KOPT-K1 (cell line): ENCODE results near the gene ITGA11.

Source experiments
- H3K27ac ChIP-seq: fragments of 200-600 bp; sonication (generic); 2 replicates; pipeline ENCODE4 v1.5.1; 2016; ENCODE audit warnings: antibody characterized with exemption, mild to moderate bottlenecking, low read depth, low read length; ENCODE audit not compliant: poor library complexity, severe bottlenecking
- H3K36me3 ChIP-seq: fragments of 200-600 bp; sonication (generic); 2 replicates; pipeline ENCODE4 v1.5.1; 2017; ENCODE audit warnings: antibody characterized with exemption, mild to moderate bottlenecking, low read length, moderate library complexity; ENCODE audit not compliant: insufficient read depth
- H3K9me3 ChIP-seq: fragments of 200-600 bp; sonication (generic); 2 replicates; pipeline ENCODE4 v1.5.1; 2017; ENCODE audit warnings: antibody characterized with exemption, low read length, mild to moderate bottlenecking; ENCODE audit not compliant: insufficient read depth, poor library complexity, severe bottlenecking

Gene ITGA11

GRCh38 chr15:68264282-68264681 is 167.7 kb downstream of the ITGA11 start:
- Histone ChIP-seq H3K36me3 (no peaks in the 10 kb centered on the region), H3K27ac (no peak overlapping the region), H3K9me3 (no peaks in the 10 kb centered on the region)

GRCh38 chr15:68262514-68263356 is 169.2 kb downstream of the ITGA11 start:
- Histone ChIP-seq H3K36me3 (no peaks in the 10 kb centered on the region), H3K27ac (no peak overlapping the region)

GRCh38 chr15:68261980-68262379 is 170.0 kb downstream of the ITGA11 start:
- Histone ChIP-seq H3K9me3 (no peaks in the 10 kb centered on the region), H3K27ac (no peak overlapping the region), H3K36me3 (no peaks in the 10 kb centered on the region)

More at GRCh38 chr15:68262514-68263356, 169.2 kb downstream of the ITGA11 start:
- H3K9me3 ChIP-seq: no peaks in the 10 kb centered on the region

DNA sequence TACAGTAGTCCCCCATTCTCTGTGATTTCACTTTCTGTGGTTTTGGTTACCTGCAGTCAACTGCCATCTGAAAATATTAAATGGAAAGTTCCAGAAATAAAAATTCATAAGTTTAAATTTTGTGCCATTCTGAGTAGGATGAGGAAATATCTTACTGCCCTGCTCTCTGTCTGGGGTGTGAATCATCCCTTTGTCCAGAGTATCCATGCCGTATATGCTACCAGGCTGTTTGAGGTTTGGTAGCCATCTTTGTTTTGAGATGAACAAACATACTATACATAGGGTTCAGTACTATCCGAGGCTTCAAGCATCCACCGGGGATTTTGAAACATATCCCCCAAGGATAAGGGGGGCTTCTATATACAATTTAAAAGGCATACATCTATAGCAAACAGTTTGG is 170.7 kb downstream of the ITGA11 start:
- no peak overlapping the region for H3K27ac ChIP-seq
- no peaks in the 10 kb centered on the region for H3K9me3 ChIP-seq
- H3K36me3 ChIP-seq: no peaks in the 10 kb centered on the region

GRCh38 chr15:68259883-68260282 is 172.1 kb downstream of the ITGA11 start:
- Histone ChIP-seq H3K9me3 (no peaks in the 10 kb centered on the region), H3K36me3 (no peaks in the 10 kb centered on the region)

DNA sequence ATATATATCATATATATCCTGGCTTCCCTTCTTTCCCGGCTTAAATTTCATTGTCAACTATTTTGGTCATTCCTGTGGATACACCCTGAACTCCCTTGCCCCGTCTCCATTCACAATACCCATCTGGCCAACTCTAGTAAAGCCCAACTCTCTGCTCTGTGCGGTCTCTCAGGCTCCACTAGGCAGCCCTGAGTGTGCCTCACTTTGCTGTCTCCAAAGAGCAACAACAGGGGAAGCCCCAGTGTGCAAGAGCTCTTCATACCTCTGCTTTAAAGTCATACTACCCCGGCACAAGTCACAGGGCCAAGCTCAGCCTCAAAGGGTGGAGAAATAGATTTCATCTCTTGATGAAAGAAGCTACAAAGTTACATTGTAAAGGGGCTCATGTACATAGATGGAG is 173.3 kb downstream of the ITGA11 start:
- Histone ChIP-seq H3K9me3 (no peaks in the 10 kb centered on the region), H3K36me3 (no peaks in the 10 kb centered on the region), H3K27ac (no peak overlapping the region)

More at GRCh38 chr15:68259883-68260282, 172.1 kb downstream of the ITGA11 start:
- H3K27ac ChIP-seq: no peak overlapping the region

DNA sequence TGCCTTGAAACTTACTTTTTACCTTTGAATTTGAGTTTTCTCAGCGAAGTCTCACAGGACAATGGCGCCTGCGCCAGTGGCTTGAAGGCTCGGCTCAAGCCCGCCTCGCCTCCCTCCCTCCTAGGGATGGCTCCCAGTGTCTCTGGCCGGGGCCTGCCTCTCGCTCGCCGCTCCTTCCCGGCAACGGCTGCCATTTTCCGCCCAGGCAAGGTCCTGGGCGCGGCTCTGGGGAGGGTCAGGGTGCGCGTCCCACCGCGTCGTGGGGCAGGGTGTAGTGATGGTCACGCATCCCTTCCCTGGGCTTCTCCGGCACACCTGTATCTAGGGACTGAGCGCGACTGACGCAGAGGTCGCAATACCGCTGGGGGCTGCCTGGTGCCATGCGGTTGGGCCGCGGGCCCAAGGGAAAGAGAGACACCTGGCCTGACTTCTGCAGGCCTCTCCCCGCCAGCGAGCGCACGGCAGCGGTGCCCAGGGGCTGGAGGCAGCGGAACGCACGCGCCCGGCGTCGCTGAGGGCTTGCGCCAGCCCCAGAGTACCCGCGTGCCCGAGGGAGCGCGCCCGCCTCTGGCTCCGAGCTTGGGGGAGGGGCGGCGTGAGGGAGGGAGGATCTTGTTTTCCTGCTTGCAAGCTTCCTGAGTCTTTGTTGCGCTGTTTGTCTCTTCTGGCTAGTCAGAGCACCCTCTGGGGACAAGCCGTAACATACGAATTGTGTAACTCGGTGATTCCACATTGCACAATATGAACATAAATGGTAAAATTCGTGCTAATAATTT is 175.1 kb downstream of the ITGA11 start:
- H3K27ac ChIP-seq: no peak overlapping the region
- no peaks in the 10 kb centered on the region for H3K9me3 ChIP-seq
- no peaks in the 10 kb centered on the region for H3K36me3 ChIP-seq

DNA sequence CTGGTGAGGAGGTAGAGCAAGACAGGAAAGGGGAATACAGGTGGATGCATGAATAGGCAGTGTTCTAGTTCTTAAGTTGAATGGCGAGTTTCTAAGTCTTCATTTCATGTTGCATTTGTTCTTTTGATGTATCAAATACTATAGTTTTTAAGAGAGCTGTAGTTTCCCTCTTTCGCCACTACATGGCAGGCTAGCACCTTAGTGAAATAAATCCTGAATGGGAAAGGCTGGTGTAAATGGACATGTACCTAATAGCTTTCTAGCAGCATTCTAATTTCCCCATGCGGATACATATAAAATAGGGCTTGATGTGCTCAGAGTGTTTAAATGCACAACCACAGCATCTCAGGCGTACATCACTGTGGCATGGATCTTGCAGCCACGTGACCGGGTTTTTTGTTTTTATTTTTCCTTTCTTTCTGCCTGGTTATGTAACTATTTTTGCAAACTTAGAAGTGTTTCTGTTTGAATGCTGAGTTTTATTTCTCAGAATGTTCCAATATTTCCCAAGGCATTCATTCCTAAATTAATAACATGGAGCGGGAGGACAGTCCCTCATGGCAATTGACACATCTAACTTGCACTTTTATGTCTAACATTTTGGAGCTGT is 178.9 kb downstream of the ITGA11 start:
- Histone ChIP-seq H3K9me3 (no peaks in the 10 kb centered on the region), H3K27ac (no peak overlapping the region), H3K36me3 (no peaks in the 10 kb centered on the region)

- no peak overlapping the region for H3K27ac ChIP-seq
- no peaks in the 10 kb centered on the region for H3K36me3 ChIP-seq
- H3K9me3 ChIP-seq: peaks cover 6% of the 10 kb centered on the region
These were observed 182.8 kb downstream of the ITGA11 start for GRCh38 chr15:68249058-68249713.
